Measurements from ENCODE around the gene ARHGAP24.
"Not testable (repeated sequence)": the region's sequence is repeated elsewhere in the genome, so short reads cannot be mapped to it uniquely, and the experiment has no call there.

The ARHGAP24 gene

GRCh38 chr4:85869181-85869580 is 394.2 kb downstream of the ARHGAP24 start:
- DNase-seq: no peak

GRCh38 chr4:85870298-85871083 is 395.5 kb downstream of the ARHGAP24 start:
- no peak for DNase-seq

DNA sequence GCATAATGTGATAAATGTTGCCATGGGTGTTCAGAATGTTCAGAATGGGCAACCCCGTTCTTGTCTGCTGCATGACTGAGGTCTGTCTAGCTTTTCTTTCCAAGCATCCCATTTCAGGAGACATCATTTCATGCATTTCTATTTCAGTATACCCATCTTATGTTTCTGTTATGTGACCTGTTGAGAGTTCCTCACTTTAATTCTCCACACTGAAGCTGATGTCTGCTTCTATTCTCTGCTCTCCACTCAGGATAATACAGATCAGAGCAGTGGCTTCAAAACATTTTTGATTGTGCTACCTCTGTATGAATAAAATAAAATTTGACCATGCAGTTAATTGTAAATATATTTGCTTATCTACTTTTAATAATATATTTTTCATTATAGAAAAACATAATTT is 398.6 kb downstream of the ARHGAP24 start:
- no peak for DNase-seq

DNA sequence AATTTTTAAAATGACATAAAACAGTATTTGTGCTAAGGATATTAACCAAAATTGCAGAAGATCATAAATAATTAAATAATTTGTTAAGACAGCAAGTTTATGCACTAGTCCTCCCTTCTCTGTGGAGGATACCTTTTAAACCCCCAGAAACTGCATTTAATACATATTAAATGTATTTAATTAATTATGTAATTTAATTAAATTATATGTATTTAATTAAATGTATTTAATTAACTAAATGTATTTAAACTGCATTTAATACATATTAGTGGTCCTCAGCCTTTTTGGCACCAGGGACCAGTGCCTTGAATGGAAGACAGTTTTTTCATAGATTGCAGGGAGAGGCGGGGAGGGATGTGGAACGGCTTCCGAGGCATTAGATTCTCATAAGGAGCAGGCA is 404.6 kb downstream of the ARHGAP24 start:
- no peak for DNase-seq

DNA sequence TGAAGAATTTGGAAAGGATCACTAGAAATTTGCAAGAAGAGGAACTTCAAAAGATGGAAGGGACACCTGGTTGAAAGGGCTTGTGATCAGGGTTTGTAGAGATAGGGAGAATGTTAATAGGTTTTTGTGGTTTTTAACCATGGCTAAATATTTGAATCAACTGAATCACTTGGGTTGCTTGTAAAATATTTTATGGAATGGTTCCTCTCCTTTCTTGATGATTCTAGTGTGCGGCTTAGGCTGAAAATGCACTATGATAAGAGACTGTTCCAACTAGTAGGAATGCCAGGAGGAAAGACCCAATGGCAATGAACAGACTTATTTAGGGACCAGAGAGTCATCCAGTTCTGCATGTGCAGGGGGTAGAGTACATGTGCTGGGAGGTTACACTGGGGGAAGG is 408.2 kb downstream of the ARHGAP24 start:
- DNase-seq: no peak

DNA sequence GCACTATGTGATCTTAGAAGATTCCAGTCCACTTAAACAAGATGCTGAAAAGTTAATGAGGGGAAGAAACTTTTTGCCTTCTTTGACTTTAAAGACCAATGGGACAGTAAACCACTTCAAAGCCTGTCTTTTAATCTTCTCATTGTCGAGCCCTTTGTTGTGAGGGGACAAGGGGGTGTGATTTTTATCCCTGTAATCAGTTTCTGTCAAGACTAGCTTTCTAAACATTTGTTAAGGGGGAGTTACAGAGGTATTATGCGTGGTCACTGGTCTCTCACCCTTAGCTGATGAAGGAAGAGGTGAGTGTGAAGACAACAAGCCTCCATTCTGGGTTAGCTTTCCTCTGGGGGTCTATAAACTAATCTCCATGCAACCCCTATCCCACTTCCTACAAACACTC is 409.3 kb downstream of the ARHGAP24 start:
- DNase-seq: no peak

GRCh38 chr4:85886665-85887064 is 411.7 kb downstream of the ARHGAP24 start:
- DNase-seq: no peak

DNA sequence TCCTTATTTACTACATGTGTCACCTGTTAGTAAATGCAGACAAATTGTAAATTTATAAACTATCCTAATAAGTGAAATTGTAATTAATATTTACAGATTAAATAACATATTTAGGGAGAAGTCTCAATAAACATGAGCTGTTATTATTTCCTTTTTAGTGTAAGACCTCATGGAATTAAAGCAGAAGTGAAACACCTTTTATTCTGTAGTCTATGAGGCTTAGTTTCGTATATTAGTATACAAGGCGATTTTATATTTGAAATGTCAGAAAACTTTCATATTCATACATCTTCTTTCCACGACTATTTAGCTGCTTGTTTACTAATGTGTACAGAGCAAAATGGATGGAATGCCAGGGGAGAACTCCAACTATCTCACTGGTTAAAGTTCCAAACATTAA is 414.4 kb downstream of the ARHGAP24 start:
- no peak for DNase-seq

DNA sequence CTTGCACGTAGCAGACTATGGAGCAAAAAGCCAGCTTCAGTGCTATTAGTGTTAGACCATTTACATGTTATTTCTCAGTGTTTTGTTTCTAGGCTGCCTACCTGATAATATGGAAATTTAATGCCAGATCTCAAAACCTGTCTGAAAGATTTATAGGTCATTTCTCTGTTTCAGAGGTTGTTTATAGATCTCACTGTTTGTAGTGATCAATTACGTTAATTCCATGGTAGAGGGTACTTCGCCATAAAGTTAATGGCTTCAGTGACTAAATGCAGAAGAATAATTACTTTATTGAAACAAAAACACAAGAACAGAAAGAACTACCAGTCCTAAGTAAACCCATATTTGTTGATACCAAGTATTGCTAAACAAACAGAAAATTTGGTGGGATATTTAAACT is 420.8 kb downstream of the ARHGAP24 start:
- no peak for DNase-seq

DNA sequence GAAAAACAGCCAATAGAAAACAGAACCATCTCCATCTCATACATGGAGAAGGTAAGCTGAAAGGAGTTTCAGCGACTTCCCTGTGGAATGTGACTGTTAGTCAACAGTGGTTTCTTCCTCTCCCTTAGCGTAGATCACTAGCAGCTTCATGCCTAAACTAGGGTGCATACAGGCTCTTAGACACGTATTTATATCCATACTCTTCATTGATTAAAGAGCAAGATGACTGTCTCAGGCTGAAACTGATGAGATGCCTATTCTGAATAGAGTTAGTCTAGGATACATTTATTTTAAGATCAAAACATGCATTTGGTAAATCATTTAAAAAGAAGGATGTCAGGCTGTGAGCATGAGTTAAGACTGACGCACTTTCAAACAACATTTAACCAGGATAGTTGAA is 423.3 kb downstream of the ARHGAP24 start:
- no peak for DNase-seq

DNA sequence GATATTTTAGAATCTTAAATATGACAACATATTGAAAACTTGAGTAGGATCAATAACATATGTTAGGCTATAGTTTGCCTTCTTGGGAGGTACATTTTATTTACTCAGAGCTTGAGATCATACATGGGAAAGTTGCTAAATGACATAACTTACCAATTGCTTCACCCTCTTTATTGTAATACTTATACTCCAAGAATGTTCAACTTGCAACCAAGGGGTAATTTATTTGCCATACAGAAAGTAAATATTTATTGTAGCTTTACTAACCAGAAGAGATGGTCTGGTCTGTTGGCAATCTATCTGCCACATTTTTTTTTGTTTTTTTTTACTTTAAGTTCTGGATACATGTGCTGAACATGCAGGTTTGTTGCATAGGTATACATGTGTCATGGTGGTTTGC is 426.6 kb downstream of the ARHGAP24 start:
- no peak for DNase-seq

- DNase-seq: not testable (repeated sequence)
Measured at GRCh38 chr4:85902647-85903046, 427.7 kb downstream of the ARHGAP24 start.

- peak; percentile 69 for DNase-seq
Measured at GRCh38 chr4:85905761-85906160, 430.8 kb downstream of the ARHGAP24 start.

DNA sequence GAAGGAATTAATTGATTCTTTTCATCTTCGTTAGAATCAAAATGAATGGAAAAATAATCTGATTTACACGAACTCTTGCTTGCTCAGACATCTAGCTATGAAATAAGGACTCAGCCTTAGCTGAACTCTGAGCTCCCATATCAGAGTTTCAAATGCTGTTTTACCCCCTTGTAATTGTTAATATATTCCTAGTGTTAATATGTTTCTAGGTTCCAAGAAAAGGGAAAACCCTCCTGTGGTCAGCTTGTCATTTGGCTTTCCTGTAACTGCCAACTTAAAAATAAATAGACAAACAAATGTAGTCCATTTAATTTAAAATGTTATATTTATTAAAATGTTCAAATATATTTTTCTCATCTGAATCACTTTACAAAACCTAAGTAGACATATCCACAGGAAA is 432.1 kb downstream of the ARHGAP24 start:
- DNase-seq: no peak

GRCh38 chr4:85909851-85910250 is 434.9 kb downstream of the ARHGAP24 start:
- DNase-seq: peak; percentile 77

DNA sequence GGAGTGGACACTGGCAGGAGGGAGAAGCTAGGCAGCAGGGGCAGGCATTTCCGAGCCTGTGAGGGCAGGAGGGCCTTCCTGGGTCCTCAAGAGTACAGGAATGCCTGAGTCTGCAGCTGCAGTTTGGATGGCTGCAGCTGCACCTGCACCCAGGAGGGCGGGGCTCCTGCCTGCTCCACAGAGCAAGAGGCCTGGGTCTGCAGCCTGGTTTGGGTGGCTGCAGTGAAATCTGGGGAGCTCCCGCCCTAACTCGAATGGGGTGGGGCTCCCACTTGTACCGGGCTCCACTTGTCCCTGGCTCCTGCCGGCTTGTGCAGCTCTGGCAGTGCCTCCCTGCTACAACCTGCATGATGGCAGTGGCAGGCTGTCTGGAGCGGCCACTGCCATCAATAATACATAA is 436.0 kb downstream of the ARHGAP24 start:
- DNase-seq: no peak

DNA sequence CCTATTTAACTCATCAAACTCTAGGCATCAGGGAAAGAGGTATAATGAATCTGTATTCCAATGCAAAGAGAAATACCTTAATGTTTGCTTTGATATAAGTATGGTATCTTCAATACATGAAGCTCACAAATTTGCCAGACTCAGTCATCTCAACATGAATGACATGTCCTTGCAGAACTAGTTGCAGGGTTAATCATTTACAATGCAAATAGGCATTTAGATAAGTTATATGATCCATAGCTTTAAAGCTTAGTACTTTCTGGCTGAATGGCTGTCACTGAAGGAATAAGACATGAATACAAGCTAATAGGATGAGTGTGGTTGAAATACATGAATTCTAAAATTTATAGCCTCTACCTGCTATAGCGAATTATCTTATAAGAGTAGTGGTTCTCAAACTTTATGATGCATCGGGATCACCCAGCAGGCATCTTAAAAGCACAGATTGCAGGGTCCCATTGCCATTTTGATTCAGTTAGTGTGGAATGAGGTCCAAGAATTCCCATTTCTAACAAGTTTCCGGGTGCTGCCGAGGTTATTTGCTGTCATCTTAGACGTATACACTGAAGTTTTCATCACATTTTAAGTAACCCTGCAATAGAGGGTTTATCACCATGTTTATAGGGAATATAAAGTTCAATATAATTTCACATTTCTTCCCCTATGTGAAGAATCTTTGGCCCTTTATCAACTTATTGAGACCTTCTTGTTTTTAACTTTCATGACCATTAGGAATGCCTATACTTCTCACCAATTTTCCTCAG is 439.2 kb downstream of the ARHGAP24 start:
- no peak for DNase-seq

DNA sequence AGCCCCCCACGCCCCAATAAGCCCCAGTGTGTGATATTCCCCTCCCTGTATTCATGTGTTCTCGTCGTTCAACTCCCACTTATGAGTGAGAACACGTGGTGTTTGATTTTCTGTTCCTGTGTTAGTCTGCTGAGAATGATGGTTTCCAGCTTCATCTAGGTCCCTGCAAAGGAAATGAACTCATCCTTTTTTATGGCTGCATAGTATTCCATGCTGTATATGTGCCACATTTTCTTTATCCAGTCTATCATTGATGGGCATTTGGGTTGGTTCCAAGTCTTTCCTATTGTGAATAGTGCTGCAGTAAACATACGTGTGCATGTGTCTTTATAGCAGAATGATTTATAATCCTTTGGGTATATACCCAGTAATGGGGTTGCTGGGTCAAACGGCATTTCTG is 440.6 kb downstream of the ARHGAP24 start:
- DNase-seq: not testable (repeated sequence)

- DNase-seq: no peak
Measured at GRCh38 chr4:85919200-85919887, 444.4 kb downstream of the ARHGAP24 start.

- no peak for DNase-seq
Measured at GRCh38 chr4:85925071-85925470, 450.1 kb downstream of the ARHGAP24 start.

DNA sequence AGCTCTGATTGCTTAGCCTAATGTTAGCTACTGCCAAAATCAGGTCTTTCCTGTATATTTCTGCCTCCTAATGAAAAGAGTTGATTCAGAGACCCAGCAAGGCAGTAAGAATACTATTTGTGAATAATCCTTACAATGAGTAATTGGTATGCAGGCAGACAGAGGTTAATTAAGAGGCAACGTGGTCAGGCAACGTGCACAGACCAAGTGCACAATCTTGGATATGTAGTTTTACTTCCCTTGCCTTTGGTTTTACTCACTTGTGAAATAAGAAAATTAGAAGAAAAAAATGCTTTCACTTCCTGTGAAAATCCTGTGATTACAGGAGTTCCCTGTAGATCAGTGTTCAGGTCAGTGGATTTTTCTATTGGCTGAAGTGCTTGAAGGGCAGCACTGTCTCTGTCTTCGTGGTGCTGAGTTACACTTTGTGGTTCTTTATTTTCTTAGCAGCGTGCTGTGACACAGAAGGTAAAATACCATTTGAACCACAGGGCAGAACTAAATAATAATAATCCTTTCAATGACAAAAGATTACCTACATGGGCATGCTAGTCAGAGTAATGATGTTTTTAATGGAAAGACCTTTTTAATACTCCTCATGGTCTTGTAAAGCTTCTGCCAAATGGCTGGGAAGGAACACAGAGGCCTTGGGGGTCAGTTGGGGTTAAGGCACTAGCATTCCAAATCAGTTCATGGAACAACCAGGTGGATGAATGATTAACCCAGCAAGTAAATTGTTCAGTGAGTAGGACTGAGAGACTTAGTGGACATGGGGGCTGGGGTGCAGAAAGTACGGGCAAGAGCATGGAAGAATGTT is 454.0 kb downstream of the ARHGAP24 start:
- no peak for DNase-seq

DNA sequence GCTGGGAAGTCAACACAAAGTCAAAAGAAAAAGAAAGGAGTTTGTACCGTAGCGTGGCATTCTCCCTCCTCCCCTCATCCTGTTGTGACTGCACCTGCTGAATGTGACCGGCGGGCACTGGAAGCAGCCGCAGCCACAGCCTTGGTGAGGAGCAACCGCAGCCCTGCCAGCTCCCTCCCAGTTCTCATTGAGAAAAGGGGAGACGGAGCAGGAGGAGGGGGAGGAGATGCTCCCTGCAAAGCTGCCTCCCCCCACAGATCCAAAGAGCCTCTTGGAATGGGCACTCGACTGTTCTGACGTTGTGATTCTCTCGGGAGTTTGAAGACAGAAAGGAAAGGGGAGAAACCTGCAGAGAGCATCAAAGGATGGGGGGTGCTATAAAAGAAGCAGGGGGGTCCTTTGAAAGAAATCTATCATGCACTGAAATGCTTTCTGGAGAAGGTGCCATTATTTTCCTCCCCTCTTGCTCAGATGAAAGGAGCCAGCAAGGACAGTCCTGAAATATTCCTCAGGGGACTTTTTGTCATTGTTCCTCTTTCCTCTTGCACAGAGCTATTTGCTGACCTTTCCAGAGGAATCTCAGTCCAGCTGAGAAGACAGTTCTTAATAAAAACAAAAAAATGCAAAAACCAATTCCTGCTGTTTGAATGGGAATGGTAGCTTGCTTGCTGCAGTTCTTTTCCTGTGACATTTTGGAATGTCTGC is 455.2 kb downstream of the ARHGAP24 start:
- DNase-seq: no peak
